ENCODE results near the gene LYPD6B. TPM values are rescaled to one million over a fixed set of nuclear protein-coding genes. Genes with fewer than 3 reads are reported as not detected.

The LYPD6B gene
- total and polyA plus RNA-seq, 2 experiments from 2014 or later, result 1.7 to 3.6 TPM

DNA sequence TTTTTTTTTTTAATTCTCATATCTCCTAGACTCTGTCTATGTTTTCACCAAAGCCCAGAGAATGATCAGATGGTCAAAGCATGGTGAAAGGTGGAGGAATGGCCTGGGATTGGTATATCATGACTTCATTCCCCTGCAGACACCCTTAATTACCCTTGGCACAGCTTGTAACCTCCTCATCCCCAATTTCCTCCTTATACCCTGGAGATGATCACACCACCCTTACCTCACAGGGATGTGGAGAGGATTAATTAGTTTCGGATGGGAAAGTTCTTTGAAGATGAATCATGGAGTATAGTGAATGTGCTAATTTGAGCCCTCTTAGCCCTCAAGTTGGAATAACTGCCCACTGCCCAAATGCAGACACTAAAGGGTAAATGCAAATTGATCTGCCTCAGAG is 153.9 kb downstream of the LYPD6B start:
- H3K36me3 Mint-ChIP-seq (ENCODE audit: low read depth), result no peaks in the 10 kb centered on the region
- no peak overlapping the region for H3K4me3 Mint-ChIP-seq
- Histone ChIP-seq H3K27me3 (ENCODE audit: insufficient read depth) (no peaks in the 10 kb centered on the region), H4K20me1 (replicated peaks; ENCODE audit: insufficient read depth) (no peaks in the 10 kb centered on the region), H3K9me2 (ENCODE audit: insufficient read depth) (no peaks in the 10 kb centered on the region; the same call in 1 of the 2 replicates), H3F3A (replicated peaks; ENCODE audit: low read depth) (no peaks in the 10 kb centered on the region), H3K4me1 (ENCODE audit: insufficient read depth) (peaks cover 3% of the 10 kb centered on the region; the same call in 1 of the 2 replicates), H2AFZ (no peak overlapping the region), H3K4me2 (no peak overlapping the region), H3K27ac (ENCODE audit: low read depth) (no peak overlapping the region), H3K4me3 (no peak overlapping the region), H3K79me2 (replicated peaks; ENCODE audit: insufficient read depth) (no peaks in the 10 kb centered on the region), H3K36me3 (ENCODE audit: insufficient read depth) (no peaks in the 10 kb centered on the region)
- no peaks in the 10 kb centered on the region; the same call in 2 of the 3 replicates for H3K9me3 Mint-ChIP-seq
- H3K27ac Mint-ChIP-seq, result peak overlapping the region; percentile 73
- H3K4me1 Mint-ChIP-seq, result peaks cover 4% of the 10 kb centered on the region; the same call in 2 of the 3 replicates
- no peak for ATAC-seq
- H3K27me3 Mint-ChIP-seq (ENCODE audit: insufficient read depth, low read depth, poor library complexity), result peaks cover 2% of the 10 kb centered on the region
- no peak for DNase-seq (ENCODE audit: low spot score)
- TF ChIP-seq NANOG (IDR thresholded peaks at IDR 0.05; ENCODE audit: borderline replicate concordance), result no peak
- TF ChIP-seq, protein P1, sequence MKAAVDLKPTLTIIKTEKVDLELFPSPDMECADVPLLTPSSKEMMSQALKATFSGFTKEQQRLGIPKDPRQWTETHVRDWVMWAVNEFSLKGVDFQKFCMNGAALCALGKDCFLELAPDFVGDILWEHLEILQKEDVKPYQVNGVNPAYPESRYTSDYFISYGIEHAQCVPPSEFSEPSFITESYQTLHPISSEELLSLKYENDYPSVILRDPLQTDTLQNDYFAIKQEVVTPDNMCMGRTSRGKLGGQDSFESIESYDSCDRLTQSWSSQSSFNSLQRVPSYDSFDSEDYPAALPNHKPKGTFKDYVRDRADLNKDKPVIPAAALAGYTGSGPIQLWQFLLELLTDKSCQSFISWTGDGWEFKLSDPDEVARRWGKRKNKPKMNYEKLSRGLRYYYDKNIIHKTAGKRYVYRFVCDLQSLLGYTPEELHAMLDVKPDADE (IDR thresholded peaks at IDR 0.05), result no peak
- TF ChIP-seq, protein P2, sequence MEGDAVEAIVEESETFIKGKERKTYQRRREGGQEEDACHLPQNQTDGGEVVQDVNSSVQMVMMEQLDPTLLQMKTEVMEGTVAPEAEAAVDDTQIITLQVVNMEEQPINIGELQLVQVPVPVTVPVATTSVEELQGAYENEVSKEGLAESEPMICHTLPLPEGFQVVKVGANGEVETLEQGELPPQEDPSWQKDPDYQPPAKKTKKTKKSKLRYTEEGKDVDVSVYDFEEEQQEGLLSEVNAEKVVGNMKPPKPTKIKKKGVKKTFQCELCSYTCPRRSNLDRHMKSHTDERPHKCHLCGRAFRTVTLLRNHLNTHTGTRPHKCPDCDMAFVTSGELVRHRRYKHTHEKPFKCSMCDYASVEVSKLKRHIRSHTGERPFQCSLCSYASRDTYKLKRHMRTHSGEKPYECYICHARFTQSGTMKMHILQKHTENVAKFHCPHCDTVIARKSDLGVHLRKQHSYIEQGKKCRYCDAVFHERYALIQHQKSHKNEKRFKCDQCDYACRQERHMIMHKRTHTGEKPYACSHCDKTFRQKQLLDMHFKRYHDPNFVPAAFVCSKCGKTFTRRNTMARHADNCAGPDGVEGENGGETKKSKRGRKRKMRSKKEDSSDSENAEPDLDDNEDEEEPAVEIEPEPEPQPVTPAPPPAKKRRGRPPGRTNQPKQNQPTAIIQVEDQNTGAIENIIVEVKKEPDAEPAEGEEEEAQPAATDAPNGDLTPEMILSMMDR (conservative IDR thresholded peaks at IDR 0.05; ENCODE audit: low read depth in 2 of 2), result no peak
- TF ChIP-seq POLR2AphosphoS5 (IDR thresholded peaks at IDR 0.05; ENCODE audit: low read depth), result no peak
- TF ChIP-seq, protein P3, sequence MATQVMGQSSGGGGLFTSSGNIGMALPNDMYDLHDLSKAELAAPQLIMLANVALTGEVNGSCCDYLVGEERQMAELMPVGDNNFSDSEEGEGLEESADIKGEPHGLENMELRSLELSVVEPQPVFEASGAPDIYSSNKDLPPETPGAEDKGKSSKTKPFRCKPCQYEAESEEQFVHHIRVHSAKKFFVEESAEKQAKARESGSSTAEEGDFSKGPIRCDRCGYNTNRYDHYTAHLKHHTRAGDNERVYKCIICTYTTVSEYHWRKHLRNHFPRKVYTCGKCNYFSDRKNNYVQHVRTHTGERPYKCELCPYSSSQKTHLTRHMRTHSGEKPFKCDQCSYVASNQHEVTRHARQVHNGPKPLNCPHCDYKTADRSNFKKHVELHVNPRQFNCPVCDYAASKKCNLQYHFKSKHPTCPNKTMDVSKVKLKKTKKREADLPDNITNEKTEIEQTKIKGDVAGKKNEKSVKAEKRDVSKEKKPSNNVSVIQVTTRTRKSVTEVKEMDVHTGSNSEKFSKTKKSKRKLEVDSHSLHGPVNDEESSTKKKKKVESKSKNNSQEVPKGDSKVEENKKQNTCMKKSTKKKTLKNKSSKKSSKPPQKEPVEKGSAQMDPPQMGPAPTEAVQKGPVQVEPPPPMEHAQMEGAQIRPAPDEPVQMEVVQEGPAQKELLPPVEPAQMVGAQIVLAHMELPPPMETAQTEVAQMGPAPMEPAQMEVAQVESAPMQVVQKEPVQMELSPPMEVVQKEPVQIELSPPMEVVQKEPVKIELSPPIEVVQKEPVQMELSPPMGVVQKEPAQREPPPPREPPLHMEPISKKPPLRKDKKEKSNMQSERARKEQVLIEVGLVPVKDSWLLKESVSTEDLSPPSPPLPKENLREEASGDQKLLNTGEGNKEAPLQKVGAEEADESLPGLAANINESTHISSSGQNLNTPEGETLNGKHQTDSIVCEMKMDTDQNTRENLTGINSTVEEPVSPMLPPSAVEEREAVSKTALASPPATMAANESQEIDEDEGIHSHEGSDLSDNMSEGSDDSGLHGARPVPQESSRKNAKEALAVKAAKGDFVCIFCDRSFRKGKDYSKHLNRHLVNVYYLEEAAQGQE (IDR thresholded peaks at IDR 0.05; ENCODE audit: unreplicated experiment), result no peak
- TF ChIP-seq STAT1 (IDR thresholded peaks at IDR 0.05; ENCODE audit: unreplicated experiment), result no peak
- TF ChIP-seq CREB1 (CRISPR knock-in tag; IDR thresholded peaks at IDR 0.05; ENCODE audit: low read depth), result no peak
- TF ChIP-seq JUNB (IDR thresholded peaks at IDR 0.05; ENCODE audit: unreplicated experiment), result no peak
- TF ChIP-seq, protein P4, sequence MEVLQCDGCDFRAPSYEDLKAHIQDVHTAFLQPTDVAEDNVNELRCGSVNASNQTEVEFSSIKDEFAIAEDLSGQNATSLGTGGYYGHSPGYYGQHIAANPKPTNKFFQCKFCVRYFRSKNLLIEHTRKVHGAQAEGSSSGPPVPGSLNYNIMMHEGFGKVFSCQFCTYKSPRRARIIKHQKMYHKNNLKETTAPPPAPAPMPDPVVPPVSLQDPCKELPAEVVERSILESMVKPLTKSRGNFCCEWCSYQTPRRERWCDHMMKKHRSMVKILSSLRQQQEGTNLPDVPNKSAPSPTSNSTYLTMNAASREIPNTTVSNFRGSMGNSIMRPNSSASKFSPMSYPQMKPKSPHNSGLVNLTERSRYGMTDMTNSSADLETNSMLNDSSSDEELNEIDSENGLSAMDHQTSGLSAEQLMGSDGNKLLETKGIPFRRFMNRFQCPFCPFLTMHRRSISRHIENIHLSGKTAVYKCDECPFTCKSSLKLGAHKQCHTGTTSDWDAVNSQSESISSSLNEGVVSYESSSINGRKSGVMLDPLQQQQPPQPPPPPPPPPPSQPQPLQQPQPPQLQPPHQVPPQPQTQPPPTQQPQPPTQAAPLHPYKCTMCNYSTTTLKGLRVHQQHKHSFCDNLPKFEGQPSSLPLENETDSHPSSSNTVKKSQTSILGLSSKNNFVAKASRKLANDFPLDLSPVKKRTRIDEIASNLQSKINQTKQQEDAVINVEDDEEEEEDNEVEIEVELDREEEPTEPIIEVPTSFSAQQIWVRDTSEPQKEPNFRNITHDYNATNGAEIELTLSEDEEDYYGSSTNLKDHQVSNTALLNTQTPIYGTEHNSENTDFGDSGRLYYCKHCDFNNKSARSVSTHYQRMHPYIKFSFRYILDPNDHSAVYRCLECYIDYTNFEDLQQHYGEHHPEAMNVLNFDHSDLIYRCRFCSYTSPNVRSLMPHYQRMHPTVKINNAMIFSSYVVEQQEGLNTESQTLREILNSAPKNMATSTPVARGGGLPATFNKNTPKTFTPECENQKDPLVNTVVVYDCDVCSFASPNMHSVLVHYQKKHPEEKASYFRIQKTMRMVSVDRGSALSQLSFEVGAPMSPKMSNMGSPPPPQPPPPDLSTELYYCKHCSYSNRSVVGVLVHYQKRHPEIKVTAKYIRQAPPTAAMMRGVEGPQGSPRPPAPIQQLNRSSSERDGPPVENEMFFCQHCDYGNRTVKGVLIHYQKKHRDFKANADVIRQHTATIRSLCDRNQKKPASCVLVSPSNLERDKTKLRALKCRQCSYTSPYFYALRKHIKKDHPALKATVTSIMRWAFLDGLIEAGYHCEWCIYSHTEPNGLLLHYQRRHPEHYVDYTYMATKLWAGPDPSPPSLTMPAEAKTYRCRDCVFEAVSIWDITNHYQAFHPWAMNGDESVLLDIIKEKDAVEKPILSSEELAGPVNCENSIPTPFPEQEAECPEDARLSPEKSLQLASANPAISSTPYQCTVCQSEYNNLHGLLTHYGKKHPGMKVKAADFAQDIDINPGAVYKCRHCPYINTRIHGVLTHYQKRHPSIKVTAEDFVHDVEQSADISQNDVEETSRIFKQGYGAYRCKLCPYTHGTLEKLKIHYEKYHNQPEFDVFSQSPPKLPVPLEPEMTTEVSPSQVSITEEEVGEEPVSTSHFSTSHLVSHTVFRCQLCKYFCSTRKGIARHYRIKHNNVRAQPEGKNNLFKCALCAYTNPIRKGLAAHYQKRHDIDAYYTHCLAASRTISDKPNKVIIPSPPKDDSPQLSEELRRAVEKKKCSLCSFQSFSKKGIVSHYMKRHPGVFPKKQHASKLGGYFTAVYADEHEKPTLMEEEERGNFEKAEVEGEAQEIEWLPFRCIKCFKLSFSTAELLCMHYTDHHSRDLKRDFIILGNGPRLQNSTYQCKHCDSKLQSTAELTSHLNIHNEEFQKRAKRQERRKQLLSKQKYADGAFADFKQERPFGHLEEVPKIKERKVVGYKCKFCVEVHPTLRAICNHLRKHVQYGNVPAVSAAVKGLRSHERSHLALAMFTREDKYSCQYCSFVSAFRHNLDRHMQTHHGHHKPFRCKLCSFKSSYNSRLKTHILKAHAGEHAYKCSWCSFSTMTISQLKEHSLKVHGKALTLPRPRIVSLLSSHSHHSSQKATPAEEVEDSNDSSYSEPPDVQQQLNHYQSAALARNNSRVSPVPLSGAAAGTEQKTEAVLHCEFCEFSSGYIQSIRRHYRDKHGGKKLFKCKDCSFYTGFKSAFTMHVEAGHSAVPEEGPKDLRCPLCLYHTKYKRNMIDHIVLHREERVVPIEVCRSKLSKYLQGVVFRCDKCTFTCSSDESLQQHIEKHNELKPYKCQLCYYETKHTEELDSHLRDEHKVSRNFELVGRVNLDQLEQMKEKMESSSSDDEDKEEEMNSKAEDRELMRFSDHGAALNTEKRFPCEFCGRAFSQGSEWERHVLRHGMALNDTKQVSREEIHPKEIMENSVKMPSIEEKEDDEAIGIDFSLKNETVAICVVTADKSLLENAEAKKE (CRISPR knock-in tag; IDR thresholded peaks at IDR 0.05), result no peak
- TF ChIP-seq ZNF331 (CRISPR knock-in tag; IDR thresholded peaks at IDR 0.05; ENCODE audit: low read depth), result no peak
- TF ChIP-seq ZNF114 (CRISPR knock-in tag; IDR thresholded peaks at IDR 0.05), result no peak
- TF ChIP-seq EZH2 (IDR thresholded peaks at IDR 0.05; ENCODE audit: low read depth, unreplicated experiment), result no peak
- no peak for TF ChIP-seq EZH2phosphoT487 (IDR thresholded peaks at IDR 0.05; ENCODE audit: unreplicated experiment)
